ENCODE results near the gene TGFBR3L. TPM values are rescaled to one million over a fixed set of nuclear protein-coding genes. Genes with fewer than 3 reads are reported as not detected.

The TGFBR3L gene
- polyA plus RNA-seq, 6 donors from 2014 or later, result not detected

GRCh38 chr19:7918615-7919421, 4.2 kb downstream of the TGFBR3L start:
- Mint-ChIP-seq H3K4me1 (peaks cover 36 to 54% (median 40%) of the 10 kb centered on the region in 3 donors), H3K27me3 (peaks cover 16 to 48% (median 17%) of the 10 kb centered on the region in 3 donors), H3K27ac (peak overlapping the region in 2 of 6 donors; percentile 70 to 82), H3K36me3 (no peaks in the 10 kb centered on the region), H3K4me3 (peak overlapping the region; percentile 32 to 96 (median 75)), H3K9me3 (no peaks in the 10 kb centered on the region)
- no peak for DNase-seq
- ATAC-seq (ENCODE audit: low read depth in 2 of 2), result no peak

GRCh38 chr19:7919610-7920518, 5.2 kb downstream of the TGFBR3L start, which contains the start of gene SNAPC2:
Gene SNAPC2, plus strand, starts transcription at chr19:7920338. Its CDS starts 29 bp downstream, at chr19:7920367.
- DNase-seq, result peak; percentile 98
- Mint-ChIP-seq H3K27ac (peak within 1 kb of the TSS; percentile 18 to 97 (median 88)), H3K4me3 (peak within 1 kb of the TSS; percentile 78 to 96 (median 94)), H3K4me1 (peaks cover 39 to 54% (median 40%) of the 10 kb centered on the region in 3 donors), H3K27me3 (peaks cover 16 to 42% (median 17%) of the 10 kb centered on the region in 3 donors), H3K9me3 (no peaks in the 10 kb centered on the region), H3K36me3 (no peaks in the 10 kb centered on the region)
- ATAC-seq (ENCODE audit: low read depth in 2 of 2), result peak; percentile 68

GRCh38 chr19:7920519-7921301, 6.1 kb downstream of the TGFBR3L start:
- H3K27me3 Mint-ChIP-seq, result peaks cover 11 to 33% (median 16%) of the 10 kb centered on the region in 3 donors
- no peaks in the 10 kb centered on the region for H3K9me3 Mint-ChIP-seq
- H3K36me3 Mint-ChIP-seq, result no peaks in the 10 kb centered on the region
- peak; percentile 94 for DNase-seq
- peak overlapping the region; percentile 18 to 97 (median 88) for H3K27ac Mint-ChIP-seq
- peak; percentile 57 to 61 for ATAC-seq (ENCODE audit: low read depth in 2 of 2)
- H3K4me1 Mint-ChIP-seq, result peaks cover 37 to 54% (median 43%) of the 10 kb centered on the region in 3 donors
- H3K4me3 Mint-ChIP-seq, result peak overlapping the region; percentile 78 to 96 (median 94)

GRCh38 chr19:7921302-7921966, 6.8 kb downstream of the TGFBR3L start:
- no peak for DNase-seq
- Mint-ChIP-seq H3K4me3 (peak overlapping the region; percentile 78 to 96 (median 94)), H3K4me1 (peaks cover 36 to 53% (median 39%) of the 10 kb centered on the region in 3 donors), H3K27ac (peak overlapping the region in 4 of 6 donors; percentile 82 to 97 (median 88)), H3K27me3 (peaks cover 9 to 29% (median 16%) of the 10 kb centered on the region in 3 donors), H3K36me3 (no peaks in the 10 kb centered on the region), H3K9me3 (no peaks in the 10 kb centered on the region)
- ATAC-seq (ENCODE audit: low read depth in 2 of 2), result no peak

- Mint-ChIP-seq H3K4me3 (peak overlapping the region in 7 of 8 donors; percentile 31 to 96 (median 48)), H3K9me3 (no peaks in the 10 kb centered on the region), H3K27ac (peak overlapping the region in 1 of 6 donors; percentile 47), H3K4me1 (peaks cover 33 to 51% (median 39%) of the 10 kb centered on the region in 3 donors), H3K36me3 (no peaks in the 10 kb centered on the region), H3K27me3 (peaks cover 5 to 25% (median 16%) of the 10 kb centered on the region in 3 donors)
- DNase-seq (no peak), ATAC-seq (ENCODE audit: low read depth in 2 of 2) (no peak)
These were observed 7.6 kb downstream of the TGFBR3L start for GRCh38 chr19:7921967-7922835.

- Mint-ChIP-seq H3K27ac (peak overlapping the region in 1 of 6 donors; percentile 23), H3K27me3 (peaks cover 4 to 20% (median 13%) of the 10 kb centered on the region in 3 donors), H3K36me3 (no peaks in the 10 kb centered on the region), H3K9me3 (no peaks in the 10 kb centered on the region), H3K4me1 (peaks cover 33 to 49% (median 42%) of the 10 kb centered on the region in 3 donors), H3K4me3 (peak overlapping the region in 5 of 8 donors; percentile 20 to 73 (median 34))
- ATAC-seq (ENCODE audit: low read depth in 2 of 2), result no peak
- no peak for DNase-seq
These were observed 8.2 kb downstream of the TGFBR3L start for GRCh38 chr19:7922836-7923195.

- H3K27ac Mint-ChIP-seq, result peak overlapping the region in 4 of 6 donors; percentile 16 to 72 (median 40)
- no peaks in the 10 kb centered on the region for H3K36me3 Mint-ChIP-seq
- H3K4me1 Mint-ChIP-seq, result peaks cover 32 to 42% (median 39%) of the 10 kb centered on the region in 3 donors
- H3K27me3 Mint-ChIP-seq, result peaks cover under 1 to 13% (median 8%) of the 10 kb centered on the region in 3 donors
- H3K4me3 Mint-ChIP-seq, result peak overlapping the region in 5 of 8 donors; percentile 17 to 64 (median 34)
- ATAC-seq (ENCODE audit: low read depth in 2 of 2), result no peak
- no peaks in the 10 kb centered on the region for H3K9me3 Mint-ChIP-seq
- no peak for DNase-seq
These were observed 8.9 kb downstream of the TGFBR3L start for GRCh38 chr19:7923295-7924191.

GRCh38 chr19:7924241-7924640, 9.6 kb downstream of the TGFBR3L start:
- H3K4me1 Mint-ChIP-seq, result peaks cover 32 to 40% (median 39%) of the 10 kb centered on the region in 3 donors
- no peaks in the 10 kb centered on the region for H3K9me3 Mint-ChIP-seq
- peak overlapping the region in 7 of 8 donors; percentile 30 to 77 (median 62) for H3K4me3 Mint-ChIP-seq
- DNase-seq, result no peak
- no peaks in the 10 kb centered on the region for H3K36me3 Mint-ChIP-seq
- H3K27ac Mint-ChIP-seq, result peak overlapping the region in 2 of 6 donors; percentile 68 to 72
- peaks cover 0 to 11% (median 8%) of the 10 kb centered on the region in 3 donors for H3K27me3 Mint-ChIP-seq
- ATAC-seq (ENCODE audit: low read depth in 2 of 2), result no peak

GRCh38 chr19:7924651-7925170, 10.1 kb downstream of the TGFBR3L start:
- H3K27me3 Mint-ChIP-seq, result peaks cover 0 to 6% (median 4%) of the 10 kb centered on the region in 3 donors
- peaks cover 27 to 36% (median 35%) of the 10 kb centered on the region in 3 donors for H3K4me1 Mint-ChIP-seq
- ATAC-seq (ENCODE audit: low read depth in 2 of 2) (no peak), DNase-seq (no peak)
- H3K4me3 Mint-ChIP-seq, result peak overlapping the region in 4 of 8 donors; percentile 61 to 82 (median 72)
- H3K9me3 Mint-ChIP-seq, result no peaks in the 10 kb centered on the region
- no peaks in the 10 kb centered on the region for H3K36me3 Mint-ChIP-seq
- peak overlapping the region in 2 of 6 donors; percentile 29 to 75 for H3K27ac Mint-ChIP-seq

- peak overlapping the region in 2 of 6 donors; percentile 69 to 75 for H3K27ac Mint-ChIP-seq
- ATAC-seq (ENCODE audit: low read depth in 2 of 2), result peak; percentile 29 to 37
These were observed 10.7 kb downstream of the TGFBR3L start for GRCh38 chr19:7925171-7925851.

More at GRCh38 chr19:7925171-7925851, 10.7 kb downstream of the TGFBR3L start:
- H3K9me3 Mint-ChIP-seq, result no peaks in the 10 kb centered on the region
- peaks cover 23 to 31% (median 29%) of the 10 kb centered on the region in 3 donors for H3K4me1 Mint-ChIP-seq
- H3K27me3 Mint-ChIP-seq, result peaks cover 0 to under 1% (median 0%) of the 10 kb centered on the region in 3 donors
- peak; percentile 66 for DNase-seq
- H3K36me3 Mint-ChIP-seq, result no peaks in the 10 kb centered on the region
- peak overlapping the region; percentile 73 to 91 (median 83) for H3K4me3 Mint-ChIP-seq

Data from naive B cell (primary cell).